Aorta (tissue), 5 donors: ENCODE results near the gene FNDC3B. TPM values are rescaled to one million over a fixed set of nuclear protein-coding genes. Genes with fewer than 3 reads are reported as not detected.
"Not testable (repeated sequence)": the region's sequence is repeated elsewhere in the genome, so short reads cannot be mapped to it uniquely, and the experiment has no call there.

Experiments
- ATAC-seq: fragments of 200-7000 bp; cut with Tn5 transposase; one replicate; pipeline ENCODE4 v1.9.1; 2022; ENCODE audit warnings: moderate library complexity; ENCODE audit not compliant: low FRiP score
- DNase-seq, 2 donors: peaks; one replicate each; pipeline ENCODE4 v3.0.0-alpha.2; 2020
- H3K27ac ChIP-seq, 2 donors: one replicate each; pipeline ENCODE4 v1.5.1; 2013; ENCODE audit warnings: low read length in 2 of 2, mild to moderate bottlenecking in 2 of 2, moderate library complexity in 2 of 2, control low read depth in 1 of 2, inconsistent platforms in 1 of 2, low read depth in 1 of 2
- H3K27me3 ChIP-seq, 2 donors: one replicate each; pipeline ENCODE4 v1.6.1; 2013; ENCODE audit warnings: control low read depth in 1 of 2, low read length in 1 of 2, mild to moderate bottlenecking in 1 of 2, moderate library complexity in 1 of 2; ENCODE audit not compliant: insufficient read depth in 2 of 2, control insufficient read depth in 1 of 2
- H3K36me3 ChIP-seq, 2 donors: one replicate each; pipeline ENCODE4 v1.6.1; 2013; ENCODE audit warnings: control low read depth in 1 of 2, low read length in 1 of 2, mild to moderate bottlenecking in 1 of 2; ENCODE audit not compliant: insufficient read depth in 2 of 2, control insufficient read depth in 1 of 2
- H3K4me1 ChIP-seq, 2 donors: one replicate each; pipeline ENCODE4 v1.6.1; 2013; ENCODE audit warnings: low read length in 2 of 2, control low read depth in 1 of 2, mild to moderate bottlenecking in 1 of 2, moderate library complexity in 1 of 2; ENCODE audit not compliant: insufficient read depth in 2 of 2, control insufficient read depth in 1 of 2
- H3K4me3 ChIP-seq, 2 donors: one replicate each; pipeline ENCODE4 v1.5.1; 2013; ENCODE audit warnings: low read length in 2 of 2, control low read depth in 1 of 2, mild to moderate bottlenecking in 1 of 2
- H3K9me3 ChIP-seq: one replicate; pipeline ENCODE4 v1.6.1; 2013; ENCODE audit warnings: mild to moderate bottlenecking, low read length; ENCODE audit not compliant: control insufficient read depth
- WGBS, 2 donors: extraction: QIAGEN DNeasy Blood & Tissue Kit; methylation state at CpG; one replicate each; pipeline ENCODE4 v1.1.7; 2013; 5-methylcytosine and 5-hydroxymethylcytosine counted together
- intact Hi-C, 2 donors: fragments of 100-400 bp; cut with DNase I; formaldehyde crosslinking; loops; one replicate each; pipeline versions ENCODE4 v1.14.2 to v1.15.0; 2022
- polyA plus RNA-seq, 2 donors: library from polyadenylated mRNA; stranded (reverse); fragments of 200-250 nt; gene quantifications; one replicate each; pipeline ENCODE4 v1.2.3, GENCODE V29; 2013
- total RNA-seq, 2 donors: library from RNA; stranded (reverse); fragmentation: NEBNext Ultra II Directional; extraction: Animal tissue kit (Norgen Biotek cat#: 25700); gene quantifications; one replicate each; pipeline ENCODE4 v1.2.1, GENCODE V29; 2021
- donor health status: healthy with polysubstance abuse.
- donor health status: Bipolar disorder and iron deficiency.
- donor health status: DM: no; HTN: no; CAD: no.
- donor health status: DM: no; HTN: no; CAD: no.
- donor health status: DM: yes; HTN: yes; CAD: no.

FNDC3B gene
- total and polyA plus RNA-seq, 4 donors = 12.5 to 239 (median 120) TPM

- Histone ChIP-seq H3K27me3 (no peaks in the 10 kb centered on the region), H3K36me3 (no peaks in the 10 kb centered on the region), H3K4me1 (no peaks in the 10 kb centered on the region), H3K9me3 (no peaks in the 10 kb centered on the region), H3K4me3 (no peak overlapping the region), H3K27ac (no peak overlapping the region)
- intact Hi-C loops = loop anchor here (5.0 to 10.0 kb wide), 2 partner anchors 202 to 306 kb away; no protein-coding TSS in a partner anchor
- DNase-seq (no peak), ATAC-seq (no peak)
Observed at GRCh38 chr3:172036541-172037215, 2.7 kb upstream of the FNDC3B start.

GRCh38 chr3:172038798-172039435, 461 bp upstream of the FNDC3B start:
- ATAC-seq (no peak), DNase-seq (no peak)
- H3K4me3 ChIP-seq = peak overlapping the region in 1 of 2 donors; percentile 30
- 21 to 23% methylated on average over 12 of the region's 12 CpGs for WGBS, 2 donors
- H3K4me1 ChIP-seq = no peaks in the 10 kb centered on the region
- H3K9me3 ChIP-seq = no peaks in the 10 kb centered on the region
- intact Hi-C loops = loop anchor here (1.0 to 10.0 kb wide), 3 partner anchors 17 to 303 kb away; no protein-coding TSS in a partner anchor
- H3K27me3 ChIP-seq = no peaks in the 10 kb centered on the region
- H3K27ac ChIP-seq = no peak overlapping the region
- H3K36me3 ChIP-seq = no peaks in the 10 kb centered on the region

- WGBS, 2 donors = 1% methylated on average over 66 to 103 of the region's 103 CpGs
- Histone ChIP-seq H3K27ac (peak overlapping the region; percentile 91 to 96), H3K4me3 (peak overlapping the region; percentile 84 to 96), H3K4me1 (no peaks in the 10 kb centered on the region), H3K36me3 (no peaks in the 10 kb centered on the region), H3K27me3 (no peaks in the 10 kb centered on the region), H3K9me3 (no peaks in the 10 kb centered on the region)
- ATAC-seq (peak; percentile 91), DNase-seq (peak; percentile 92 to 96)
- intact Hi-C loops = loop anchor here (1.0 to 10.0 kb wide), 8 partner anchors 47 to 292 kb away; no protein-coding TSS in a partner anchor
Observed at GRCh38 chr3:172040078-172040980, 951 bp downstream of the FNDC3B start.

- Histone ChIP-seq H3K4me1 (peaks cover 3 to 6% of the 10 kb centered on the region in 2 donors), H3K36me3 (no peaks in the 10 kb centered on the region), H3K27ac (peak overlapping the region; percentile 78 to 91), H3K9me3 (no peaks in the 10 kb centered on the region), H3K27me3 (no peaks in the 10 kb centered on the region), H3K4me3 (peak overlapping the region; percentile 84 to 96)
- no peak for ATAC-seq
- 2% methylated on average over 15 of the region's 15 CpGs for WGBS, 2 donors
- no peak for DNase-seq
- intact Hi-C loops = loop anchor here (1.0 to 10.0 kb wide), 8 partner anchors 46 to 291 kb away; no protein-coding TSS in a partner anchor
Observed at GRCh38 chr3:172040981-172041963, 1.9 kb downstream of the FNDC3B start.

- H3K36me3 ChIP-seq = no peaks in the 10 kb centered on the region
- no peaks in the 10 kb centered on the region for H3K9me3 ChIP-seq
- peak overlapping the region; percentile 84 to 96 for H3K4me3 ChIP-seq
- peaks cover 3 to 8% of the 10 kb centered on the region in 2 donors for H3K4me1 ChIP-seq
- ATAC-seq = no peak
- no peaks in the 10 kb centered on the region for H3K27me3 ChIP-seq
- 15 to 22% methylated on average over 6 of the region's 6 CpGs for WGBS, 2 donors
- H3K27ac ChIP-seq = peak overlapping the region in 1 of 2 donors; percentile 17
- no peak for DNase-seq
- intact Hi-C loops = loop anchor here (5.0 to 10.0 kb wide), 7 partner anchors 45 to 290 kb away; no protein-coding TSS in a partner anchor
Observed at GRCh38 chr3:172042136-172042662, 2.8 kb downstream of the FNDC3B start.

- not testable (repeated sequence) for ATAC-seq, H3K36me3 ChIP-seq, H3K27ac ChIP-seq, H3K9me3 ChIP-seq, H3K27me3 ChIP-seq
- Histone ChIP-seq H3K4me3 (peak overlapping the region; percentile 84 to 96), H3K4me1 (peaks cover 4 to 11% of the 10 kb centered on the region in 2 donors)
- intact Hi-C loops = loop anchor here (5.0 to 10.0 kb wide), 7 partner anchors 45 to 290 kb away; no protein-coding TSS in a partner anchor
- WGBS, 2 donors = 78 to 82% methylated on average over 21 of the region's 21 CpGs
- peak in 1 of 2 donors; percentile 51 for DNase-seq
Observed at GRCh38 chr3:172042663-172043179, 3.3 kb downstream of the FNDC3B start.

GRCh38 chr3:172043233-172043632, 3.9 kb downstream of the FNDC3B start:
- intact Hi-C loops = loop anchor here (5.0 to 10.0 kb wide), 7 partner anchors 44 to 289 kb away; no protein-coding TSS in a partner anchor
- no peaks in the 10 kb centered on the region for H3K36me3 ChIP-seq
- no peak overlapping the region for H3K4me3 ChIP-seq
- H3K4me1 ChIP-seq = peaks cover 4 to 11% of the 10 kb centered on the region in 2 donors
- H3K9me3 ChIP-seq = no peaks in the 10 kb centered on the region
- peak overlapping the region in 1 of 2 donors; percentile 21 for H3K27ac ChIP-seq
- ATAC-seq = no peak
- H3K27me3 ChIP-seq = no peaks in the 10 kb centered on the region
- no peak for DNase-seq
- WGBS, 2 donors = 68 to 69% methylated on average over 5 of the region's 5 CpGs
